Urinary bladder (tissue), 4 donors: ENCODE data around the gene SCARB2. TPM values are rescaled to one million over a fixed set of nuclear protein-coding genes. Genes with fewer than 3 reads are reported as not detected.
A peak's percentile ranks its signal among the peaks of the same experiment; 100 is the strongest.

Experiments used
- DNase-seq: peaks from one replicate; pipeline ENCODE4 v3.0.0-alpha.2; 2015; ENCODE audit errors: extremely low spot score
- H3K27ac ChIP-seq: one replicate; pipeline ENCODE4 v1.5.1; 2013; ENCODE audit warnings: low read depth, mild to moderate bottlenecking, moderate library complexity
- H3K36me3 ChIP-seq: one replicate; pipeline ENCODE4 v1.6.1; 2013; ENCODE audit warnings: mild to moderate bottlenecking, moderate library complexity; ENCODE audit not compliant: insufficient read depth
- H3K4me1 ChIP-seq: one replicate; pipeline ENCODE4 v1.6.1; 2013; ENCODE audit warnings: mild to moderate bottlenecking, moderate library complexity; ENCODE audit not compliant: insufficient read depth
- H3K4me3 ChIP-seq: one replicate; pipeline ENCODE4 v1.5.1; 2013; ENCODE audit warnings: low read depth, low read length
- WGBS: extraction: QIAGEN DNeasy Blood & Tissue Kit; methylation state at CpG from one replicate; pipeline ENCODE4 v1.1.7; 2013; 5-methylcytosine and 5-hydroxymethylcytosine counted together
- polyA plus RNA-seq: library from polyadenylated mRNA; stranded (reverse); fragments of 200-250 nt; gene quantifications from one replicate; pipeline ENCODE4 v1.2.3, GENCODE V29; 2013
- total RNA-seq: library from RNA; depleted of rRNA; stranded (reverse); fragments of >200 nt; gene quantifications from one replicate; pipeline ENCODE4 v1.2.3, GENCODE V29; 2014
- donor health status: healthy with polysubstance abuse.
- donor health status: healthy.

SCARB2 gene
- total and polyA plus RNA-seq, 2 donors: 123 to 271 TPM

DNA sequence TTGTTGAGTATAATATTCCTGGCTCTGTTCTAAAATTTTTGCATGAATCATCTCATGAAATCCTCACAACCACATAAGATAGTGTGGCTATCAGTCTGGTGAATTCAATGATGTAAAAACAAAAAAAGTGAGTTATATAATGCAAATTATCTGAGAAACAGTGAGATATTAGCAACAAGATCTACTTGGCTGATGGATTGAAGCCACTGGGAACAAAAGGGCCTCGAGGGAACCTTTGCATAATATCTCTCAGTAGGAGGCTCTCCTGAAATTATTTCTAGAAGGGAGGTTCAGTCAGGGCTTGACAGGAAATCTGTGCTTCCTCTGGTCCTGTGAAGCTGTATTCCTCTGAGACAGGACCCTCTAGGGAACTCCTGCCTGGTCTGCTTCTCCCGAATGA is 35.3 kb downstream of the SCARB2 start:
- WGBS: 78% methylated on average over 2 of the region's 2 CpGs
- H3K27ac ChIP-seq: no peak overlapping the region
- H3K36me3 ChIP-seq: peaks cover 5% of the 10 kb centered on the region
- no peak for DNase-seq
- H3K4me1 ChIP-seq: no peaks in the 10 kb centered on the region
- H3K4me3 ChIP-seq: no peak overlapping the region

DNA sequence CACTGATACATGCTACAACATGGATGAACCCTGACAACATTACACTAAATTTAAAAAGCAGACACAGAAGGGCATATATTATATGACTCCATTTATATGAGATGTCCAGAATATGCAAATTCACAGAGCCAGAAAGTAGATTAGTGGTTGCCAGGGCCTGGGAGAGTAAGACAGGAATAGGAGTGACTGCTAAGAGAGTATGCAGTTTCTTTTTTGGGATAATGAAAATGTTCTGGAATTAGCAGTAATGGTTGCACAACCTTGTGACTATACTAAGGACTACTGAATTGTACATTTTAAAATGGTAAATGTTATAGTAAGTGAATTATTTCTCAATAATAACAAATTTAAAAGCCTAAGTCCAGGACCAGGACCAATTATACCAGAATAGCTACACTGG is 35.9 kb downstream of the SCARB2 start:
- no peak for DNase-seq
- Histone ChIP-seq H3K4me3 (no peak overlapping the region), H3K36me3 (peaks cover 5% of the 10 kb centered on the region), H3K4me1 (no peaks in the 10 kb centered on the region), H3K27ac (no peak overlapping the region)

DNA sequence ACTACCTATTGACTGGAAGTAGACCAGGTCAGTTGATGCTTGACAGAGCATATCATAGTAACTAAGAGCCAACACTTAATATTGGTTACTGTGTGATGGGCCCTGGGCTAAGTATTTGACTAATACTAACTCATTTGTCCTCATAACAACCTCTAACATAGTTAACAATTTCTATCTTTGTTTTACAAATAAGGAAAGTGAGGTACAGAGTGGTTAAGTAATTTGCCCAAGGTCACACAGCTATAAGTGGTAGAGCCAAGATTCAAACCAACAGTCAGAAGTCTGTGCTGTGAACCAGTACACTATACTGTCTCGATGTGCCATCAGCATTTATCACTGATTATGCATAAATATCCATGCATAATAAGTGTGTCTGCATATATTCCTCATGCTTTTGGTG is 38.3 kb downstream of the SCARB2 start:
- DNase-seq: no peak
- WGBS: 98% methylated on average over 1 of the region's 1 CpG
- Histone ChIP-seq H3K27ac (no peak overlapping the region), H3K4me3 (no peak overlapping the region), H3K4me1 (no peaks in the 10 kb centered on the region), H3K36me3 (peaks cover 7% of the 10 kb centered on the region)

DNA sequence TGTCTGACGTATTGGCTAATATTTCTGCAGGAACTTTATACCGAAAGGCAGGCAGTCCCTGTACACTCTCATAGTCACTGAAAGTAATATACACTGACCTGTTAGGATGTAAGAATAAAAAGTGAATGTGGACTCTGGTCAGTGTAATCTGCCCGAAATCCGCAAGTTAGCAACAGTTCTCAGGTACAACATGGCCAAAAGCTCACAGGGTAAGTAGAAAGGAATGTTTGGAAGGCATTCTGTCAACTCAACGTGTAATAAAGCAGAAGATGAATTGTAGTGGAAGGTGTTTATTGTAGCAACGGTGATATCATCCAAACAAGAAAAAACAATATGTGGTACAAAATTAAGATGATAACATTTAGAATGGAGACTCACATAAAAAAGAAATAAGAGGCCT is 39.4 kb downstream of the SCARB2 start:
- Histone ChIP-seq H3K36me3 (peaks cover 10% of the 10 kb centered on the region), H3K27ac (no peak overlapping the region), H3K4me3 (no peak overlapping the region), H3K4me1 (no peaks in the 10 kb centered on the region)
- WGBS: 86% methylated on average over 6 of the region's 6 CpGs
- no peak for DNase-seq

DNA sequence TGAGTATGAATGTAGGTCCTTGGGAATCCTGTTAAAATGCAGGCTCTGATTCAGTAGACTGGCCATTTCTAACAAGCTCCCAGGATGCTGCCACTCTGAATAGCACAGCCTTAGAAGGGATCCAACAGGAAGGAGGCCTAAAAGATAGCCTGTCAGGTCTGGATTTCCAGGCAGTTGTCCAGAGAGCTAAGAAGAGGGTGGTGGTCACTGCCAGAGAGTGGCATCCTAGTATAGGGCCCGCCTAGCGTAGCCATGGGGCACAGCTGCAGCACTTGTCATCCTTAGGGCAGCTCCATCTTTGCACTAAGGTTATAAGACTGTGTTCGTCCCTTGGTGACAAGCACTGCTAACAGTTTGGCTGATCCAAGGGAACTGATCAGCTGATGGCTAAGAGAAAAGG is 44.9 kb downstream of the SCARB2 start:
- DNase-seq: no peak
- H3K27ac ChIP-seq: no peak overlapping the region
- no peaks in the 10 kb centered on the region for H3K4me1 ChIP-seq
- H3K36me3 ChIP-seq: peaks cover 6% of the 10 kb centered on the region
- 97% methylated on average over 3 of the region's 3 CpGs for WGBS
- H3K4me3 ChIP-seq: no peak overlapping the region

DNA sequence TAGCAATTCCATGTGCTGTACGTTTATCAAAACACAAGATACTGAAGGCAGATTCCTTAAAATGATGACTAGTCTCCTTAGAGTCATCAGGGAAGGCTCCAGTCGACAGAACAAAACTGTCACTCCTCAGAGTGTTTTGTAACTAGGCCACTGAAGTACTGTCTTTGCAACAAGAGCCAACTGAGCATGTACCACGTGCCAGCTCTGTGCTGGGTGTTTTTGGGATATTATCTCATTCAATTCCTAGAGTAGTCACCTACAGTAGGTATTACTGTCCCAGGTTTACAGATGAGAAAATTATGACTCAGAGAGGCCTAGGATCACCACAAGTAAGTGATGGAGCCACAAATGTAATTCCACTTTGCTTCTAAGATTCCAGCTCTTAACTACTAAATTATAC is 47.1 kb downstream of the SCARB2 start:
- DNase-seq: no peak
- 89% methylated on average over 3 of the region's 3 CpGs for WGBS
- Histone ChIP-seq H3K36me3 (peaks cover 3% of the 10 kb centered on the region), H3K4me3 (no peak overlapping the region), H3K27ac (no peak overlapping the region), H3K4me1 (no peaks in the 10 kb centered on the region)

DNA sequence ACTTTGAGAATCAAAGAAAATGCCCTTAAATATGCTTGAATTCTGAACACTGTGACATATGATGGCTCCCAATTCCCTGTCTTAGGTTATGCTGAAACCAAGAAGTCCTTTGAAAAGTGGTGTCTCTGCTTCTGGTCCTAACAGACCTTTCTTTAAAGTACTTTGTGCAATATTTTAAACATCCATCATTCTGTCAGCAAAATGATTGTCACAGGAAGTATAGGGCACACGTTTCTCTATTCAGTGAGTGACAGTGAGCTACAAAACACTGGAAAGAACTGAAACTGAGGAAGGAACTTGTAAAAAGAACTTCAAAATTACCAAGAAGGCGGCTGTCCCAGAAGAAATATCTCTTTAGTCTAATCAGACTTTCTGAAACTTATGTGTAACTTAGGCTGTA is 53.3 kb downstream of the SCARB2 start:
- Histone ChIP-seq H3K4me1 (no peaks in the 10 kb centered on the region), H3K4me3 (no peak overlapping the region), H3K27ac (no peak overlapping the region), H3K36me3 (no peaks in the 10 kb centered on the region)
- no peak for DNase-seq
- 28% methylated on average over 2 of the region's 2 CpGs for WGBS

DNA sequence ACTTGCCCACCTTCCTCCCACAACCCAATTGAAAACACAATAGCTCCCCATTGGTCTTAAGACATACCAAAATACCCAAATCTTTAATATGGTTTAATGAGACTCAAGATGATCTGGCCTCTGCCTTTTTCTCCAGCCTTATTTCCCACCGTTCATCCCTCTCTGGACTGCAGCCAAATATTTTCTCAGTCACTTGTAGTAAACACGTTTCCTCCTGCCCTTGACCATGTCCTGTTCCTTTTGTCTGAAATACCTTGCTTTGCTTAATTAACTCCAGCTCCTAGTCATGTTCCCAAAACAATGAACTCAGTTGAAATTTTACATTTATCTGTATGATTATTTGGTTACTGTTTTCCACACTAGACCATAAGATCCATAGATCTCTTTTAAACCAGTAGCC is 57.0 kb downstream of the SCARB2 start:
- no peak overlapping the region for H3K4me3 ChIP-seq
- no peak overlapping the region for H3K27ac ChIP-seq
- DNase-seq: no peak
- WGBS: 11% methylated on average over 2 of the region's 2 CpGs
- H3K36me3 ChIP-seq: no peaks in the 10 kb centered on the region
- no peaks in the 10 kb centered on the region for H3K4me1 ChIP-seq

DNA sequence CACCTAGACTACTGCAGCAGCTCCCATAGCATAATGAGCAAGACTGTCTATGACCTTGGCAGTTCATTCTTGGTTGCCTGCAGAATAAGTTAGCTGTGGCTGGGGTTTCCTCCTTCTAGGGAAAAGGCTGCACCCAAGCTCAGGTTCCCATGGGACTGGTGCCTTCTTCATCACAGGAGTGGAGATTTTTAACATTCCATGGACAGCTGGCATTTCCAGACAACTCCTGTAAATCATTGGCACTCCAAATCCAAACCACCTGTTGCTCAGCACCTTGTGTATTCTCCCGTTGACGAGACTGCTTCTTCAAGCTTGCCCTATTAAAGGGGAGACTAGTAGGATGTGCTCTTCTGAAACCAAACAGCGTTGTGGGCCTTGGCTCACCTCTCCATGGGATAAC is 57.6 kb downstream of the SCARB2 start:
- WGBS: 75% methylated on average over 3 of the region's 3 CpGs
- Histone ChIP-seq H3K27ac (no peak overlapping the region), H3K4me3 (no peak overlapping the region), H3K36me3 (no peaks in the 10 kb centered on the region), H3K4me1 (no peaks in the 10 kb centered on the region)
- DNase-seq: no peak

DNA sequence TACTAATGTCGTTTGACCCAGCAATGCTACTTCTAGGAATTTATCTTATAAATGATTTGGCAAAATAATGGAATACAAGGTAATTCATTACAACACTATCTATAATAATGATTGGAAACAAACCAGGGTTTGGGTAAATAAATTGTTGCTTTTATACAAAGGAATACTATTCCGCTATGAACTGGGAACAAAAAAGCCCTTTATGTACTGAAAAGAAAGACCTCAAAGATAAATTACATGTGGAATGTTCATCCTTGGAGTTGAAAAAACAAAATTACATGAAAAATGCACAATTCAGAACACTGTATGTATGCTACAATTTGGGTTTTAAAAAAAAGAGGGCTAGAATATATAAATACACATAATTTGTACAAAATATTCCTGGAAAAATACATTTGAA is 60.3 kb downstream of the SCARB2 start:
- no peaks in the 10 kb centered on the region for H3K4me1 ChIP-seq
- no peak overlapping the region for H3K27ac ChIP-seq
- 82% methylated on average over 2 of the region's 2 CpGs for WGBS
- H3K36me3 ChIP-seq: no peaks in the 10 kb centered on the region
- no peak overlapping the region for H3K4me3 ChIP-seq
- no peak for DNase-seq

DNA sequence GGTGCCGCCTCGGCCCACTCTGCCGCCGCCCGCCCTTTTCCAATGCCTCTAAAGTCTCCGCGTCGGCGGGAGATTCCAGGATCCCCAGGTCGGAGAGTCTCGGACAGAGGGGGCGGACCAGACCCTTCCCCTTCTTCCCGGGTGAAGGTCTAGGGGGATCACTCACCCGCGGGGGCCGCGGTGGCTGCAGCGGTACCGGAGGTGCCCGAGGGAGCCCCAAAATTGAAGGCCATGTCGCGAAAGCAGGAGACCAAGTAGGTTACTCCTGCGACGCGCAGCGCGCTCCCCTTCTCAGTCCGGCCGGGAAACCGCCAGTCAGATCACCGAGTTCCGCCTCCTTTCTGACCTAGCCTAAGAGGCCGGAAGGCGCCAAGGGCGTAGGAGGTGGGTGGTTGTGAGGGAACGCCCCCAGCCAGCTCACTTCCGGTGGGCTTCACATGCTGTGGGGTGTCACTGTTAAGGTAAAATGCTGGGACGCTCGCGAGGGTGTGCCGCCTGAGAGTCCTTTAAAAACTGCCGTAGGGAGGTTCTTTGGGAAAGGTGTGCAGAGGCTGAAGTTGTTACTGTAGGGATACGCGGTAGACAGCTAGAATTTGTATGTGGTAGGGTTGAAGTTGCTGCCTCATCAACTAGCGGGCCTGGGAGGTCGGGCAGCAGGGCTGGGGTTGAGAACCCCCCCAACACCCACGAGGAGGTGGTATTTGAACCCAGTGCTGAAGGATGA is 65.3 kb downstream of the SCARB2 start, which contains the start of gene NUP54:
Gene NUP54, minus strand, starts transcription at position 256 of the 724 bp plus-strand sequence. Its CDS starts 23 bp downstream, at position 233.
- peak; percentile 92 for DNase-seq
- H3K36me3 ChIP-seq: no peaks in the 10 kb centered on the region
- under 1% methylated on average over 47 of the region's 47 CpGs for WGBS
- H3K4me1 ChIP-seq: no peaks in the 10 kb centered on the region
- H3K27ac ChIP-seq: peak within 1 kb of the TSS; percentile 86
- H3K4me3 ChIP-seq: peak within 1 kb of the TSS; percentile 77

DNA sequence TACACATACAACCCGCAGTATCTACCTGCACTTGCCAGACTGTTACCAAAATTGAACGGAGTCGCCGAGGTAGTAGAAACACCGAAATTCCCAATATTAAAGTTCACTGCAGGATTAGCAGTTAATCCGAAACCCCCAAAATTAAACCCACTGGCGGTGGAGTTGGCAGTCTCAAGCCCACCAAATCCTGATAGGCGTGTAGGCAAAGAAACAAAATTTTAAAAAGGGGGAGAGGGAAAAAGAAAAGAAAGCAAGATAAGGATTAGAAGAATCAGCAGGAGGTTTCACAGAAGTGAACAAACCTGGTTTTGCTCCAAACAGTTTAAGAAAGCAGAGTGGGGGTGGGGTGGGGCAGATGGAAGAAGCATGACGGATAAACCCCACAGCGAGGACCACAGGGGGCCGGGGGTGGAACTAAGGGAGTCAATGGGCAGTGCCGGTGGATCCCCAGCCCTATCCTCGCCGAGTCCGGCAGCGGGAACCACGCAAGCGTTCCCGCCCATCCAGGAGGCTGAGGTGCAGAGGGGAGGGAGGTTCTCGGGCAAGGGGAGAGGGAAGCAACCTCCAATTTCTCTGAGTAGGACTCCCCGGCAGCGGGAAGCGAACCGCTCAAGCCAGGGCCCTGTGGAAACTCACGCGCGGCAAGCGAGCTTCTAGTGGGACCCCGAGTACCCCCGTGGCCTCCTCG is 66.0 kb downstream of the SCARB2 start:
- Histone ChIP-seq H3K36me3 (no peaks in the 10 kb centered on the region), H3K27ac (peak overlapping the region; percentile 86), H3K4me3 (peak overlapping the region; percentile 77), H3K4me1 (no peaks in the 10 kb centered on the region)
- WGBS: 1% methylated on average over 31 of the region's 31 CpGs
- DNase-seq: no peak

DNA sequence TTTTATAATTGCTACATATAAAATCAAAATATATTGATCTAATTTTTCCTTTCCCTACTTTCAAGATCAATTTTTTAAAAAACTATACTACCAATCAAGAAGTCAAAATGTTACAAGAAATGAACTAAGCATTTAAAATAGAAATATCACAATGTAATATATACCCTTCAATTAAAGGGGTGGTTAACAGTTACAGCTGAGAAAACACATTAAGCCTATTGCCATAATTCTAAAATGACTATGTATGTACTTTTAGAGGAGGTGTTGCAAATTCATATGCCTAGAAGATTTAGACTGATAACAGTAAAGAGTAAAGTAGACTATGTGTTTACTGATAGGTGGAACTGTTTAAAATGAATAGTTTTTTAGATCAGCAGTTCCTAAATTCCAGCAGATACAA is 69.1 kb downstream of the SCARB2 start:
- no peaks in the 10 kb centered on the region for H3K36me3 ChIP-seq
- H3K4me1 ChIP-seq: no peaks in the 10 kb centered on the region
- H3K27ac ChIP-seq: no peak overlapping the region
- no peak for DNase-seq
- H3K4me3 ChIP-seq: no peak overlapping the region

DNA sequence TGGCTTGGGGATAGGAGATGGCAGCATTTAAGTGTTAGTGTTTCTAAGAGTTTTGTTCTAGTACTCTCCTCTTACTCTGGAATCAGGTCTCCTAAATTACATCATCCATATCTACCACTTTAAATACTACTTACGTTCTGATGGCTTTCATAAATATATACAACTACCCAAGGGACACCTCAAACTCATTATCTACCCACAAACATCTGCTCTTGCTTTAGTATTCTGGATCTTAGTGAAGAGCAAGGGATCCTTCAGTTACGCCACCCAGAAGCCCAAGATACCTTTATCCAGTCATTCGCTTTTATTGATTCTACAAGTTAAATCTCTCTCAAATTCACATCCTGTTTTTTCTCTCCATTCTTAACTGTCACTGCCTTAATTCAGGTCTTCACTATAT is 72.4 kb downstream of the SCARB2 start:
- Histone ChIP-seq H3K4me1 (no peaks in the 10 kb centered on the region), H3K27ac (no peak overlapping the region), H3K36me3 (peaks cover 2% of the 10 kb centered on the region), H3K4me3 (no peak overlapping the region)
- 94% methylated on average over 3 of the region's 3 CpGs for WGBS
- no peak for DNase-seq
